B cell (primary cell): ENCODE results near the gene KDM5A. TPM values are rescaled to one million over a fixed set of nuclear protein-coding genes. Genes with fewer than 3 reads are reported as not detected.

ENCODE experiments used
- ATAC-seq: fragments of 200-7000 bp; cut with Tn5 transposase; one replicate; pipeline ENCODE4 v1.10.0; 2021; ENCODE audit warnings: low read depth, mild to moderate bottlenecking, moderate number of reproducible peaks, moderate library complexity
- CTCF ChIA-PET: fragments of 350-600 bp; sonication (Branson Sonifier 250); formaldehyde crosslinking; loops from one replicate; lab custom pipeline; 2021; ENCODE audit warnings: antibody characterized with exemption, inconsistent platforms; lab: Charles Lee
- POLR2A ChIA-PET: fragments of 350-600 bp; sonication (Branson Sonifier 250); formaldehyde crosslinking; loops from one replicate; lab custom pipeline; 2021; ENCODE audit warnings: antibody characterized with exemption; lab: Charles Lee
- DNase-seq: peaks from one replicate; pipeline ENCODE4 v3.0.0; 2013
- H2AFZ ChIP-seq: 2 replicates; pipeline ENCODE4 v1.6.1; 2012; ENCODE audit warnings: mild to moderate bottlenecking, low read depth, low read length; ENCODE audit not compliant: insufficient read depth, poor library complexity, severe bottlenecking
- H3K27ac ChIP-seq, 2 donors: 1 replicate in 1 of 2; 2 replicates in 1 of 2; pipeline ENCODE4 v1.5.1; 2012 to 2013; ENCODE audit warnings: low read length in 2 of 2, mild to moderate bottlenecking in 2 of 2, moderate library complexity in 1 of 2
- H3K27me3 ChIP-seq, 4 experiments: fragments of 200-600 bp in 1 of 4; sonication (generic) in 1 of 4; replicated peaks in 1 of 4; 1 replicate in 2 of 4; 2 replicates in 2 of 4; pipeline versions ENCODE4 v1.6.1 to v1.7.0; 2013 to 2016; ENCODE audit warnings: low read length in 3 of 4, mild to moderate bottlenecking in 2 of 4, mixed read lengths in 1 of 4, moderate library complexity in 1 of 4; ENCODE audit not compliant: insufficient read depth in 4 of 4, control insufficient read depth in 3 of 4; ENCODE audit errors: control extremely low read depth in 1 of 4
- H3K36me3 ChIP-seq, 2 experiments: replicated peaks in 1 of 2; 1 replicate in 1 of 2; 2 replicates in 1 of 2; pipeline versions ENCODE4 v1.6.1 to v1.7.1; 2013; ENCODE audit warnings: low read length in 1 of 2; ENCODE audit not compliant: insufficient read depth in 2 of 2, control insufficient read depth in 1 of 2; ENCODE audit errors: control extremely low read depth in 1 of 2, extremely low read depth in 1 of 2
- H3K4me1 ChIP-seq, 2 donors: fragments of 200-600 bp in 1 of 2; sonication (generic) in 1 of 2; 1 replicate in 1 of 2; 2 replicates in 1 of 2; pipeline versions ENCODE4 v1.5.1 to v1.6.1; 2013 to 2017; ENCODE audit warnings: low read length in 2 of 2; ENCODE audit not compliant: control insufficient read depth in 2 of 2, insufficient read depth in 2 of 2
- H3K4me2 ChIP-seq: replicated peaks from 2 replicates; pipeline ENCODE3; 2012; ENCODE audit warnings: mild to moderate bottlenecking, low read depth, low read length; ENCODE audit not compliant: poor library complexity, severe bottlenecking
- H3K4me3 ChIP-seq, 5 experiments: fragments of 200-600 bp in 1 of 5; sonication (generic) in 1 of 5; 1 replicate in 3 of 5; 2 replicates in 2 of 5; pipeline versions ENCODE4 v1.5.1 to v1.7.0; 2011 to 2016; ENCODE audit warnings: low read length in 4 of 5, mild to moderate bottlenecking in 4 of 5, low read depth in 2 of 5, control low read depth in 1 of 5, moderate library complexity in 1 of 5; ENCODE audit not compliant: insufficient read depth in 1 of 5; ENCODE audit errors: control extremely low read depth in 1 of 5, extremely low read depth in 1 of 5
- H3K79me2 ChIP-seq: fragments of 200-600 bp; sonication (generic); one replicate; pipeline ENCODE4 v1.6.0; 2016; ENCODE audit warnings: low read length; ENCODE audit not compliant: control insufficient read depth, insufficient read depth
- H3K9ac ChIP-seq: fragments of 200-600 bp; sonication (generic); 2 replicates; pipeline ENCODE4 v1.6.1; 2017; ENCODE audit warnings: mild to moderate bottlenecking, low read length, moderate library complexity
- H3K9me3 ChIP-seq, 3 donors: one replicate each; pipeline versions ENCODE4 v1.6.1 to v1.7.1; 2013; ENCODE audit warnings: low read length in 2 of 3; ENCODE audit not compliant: control insufficient read depth in 2 of 3, insufficient read depth in 1 of 3; ENCODE audit errors: control extremely low read depth in 1 of 3
- H4K20me1 ChIP-seq: 2 replicates; pipeline ENCODE4 v1.6.0; 2012; ENCODE audit warnings: mild to moderate bottlenecking, low read length; ENCODE audit not compliant: insufficient read depth, control insufficient read depth, poor library complexity, severe bottlenecking
- H3K27ac Mint-ChIP-seq: one replicate; pipeline ENCODE4 v1.8.0; 2021; ENCODE audit warnings: mixed read lengths
- H3K27me3 Mint-ChIP-seq: one replicate; pipeline ENCODE4 v1.8.0; 2021; ENCODE audit warnings: mixed read lengths
- H3K4me1 Mint-ChIP-seq: one replicate; pipeline ENCODE4 v1.8.0; 2021; ENCODE audit warnings: mixed read lengths
- H3K4me3 Mint-ChIP-seq: one replicate; pipeline ENCODE4 v1.8.0; 2021; ENCODE audit warnings: mixed read lengths
- H3K9me3 Mint-ChIP-seq: one replicate; pipeline ENCODE4 v1.8.0; 2022; ENCODE audit warnings: mixed read lengths; ENCODE audit not compliant: insufficient read depth
- CTCF ChIP-seq: fragments of 200-600 bp; IDR thresholded peaks from one replicate; pipeline ENCODE4 v1.8.0; 2022; ENCODE audit warnings: antibody characterized with exemption, mild to moderate bottlenecking
- EZH2 ChIP-seq: IDR thresholded peaks from 2 replicates; pipeline ENCODE4 v1.6.1; 2012; ENCODE audit warnings: borderline replicate concordance, low read depth, mild to moderate bottlenecking, moderate library complexity, low read length; ENCODE audit not compliant: insufficient read depth, poor library complexity, severe bottlenecking
- WGBS: methylation state at CpG from one replicate; pipeline ENCODE4 v1.1.5; 2013; ENCODE audit warnings: missing lambda C conversion rate; ENCODE audit not compliant: insufficient coverage; 5-methylcytosine and 5-hydroxymethylcytosine counted together
- intact Hi-C: fragments of 100-400 bp; cut with micrococcal nuclease; formaldehyde crosslinking; loops from one replicate; pipeline ENCODE4 v1.10.0; 2022
- polyA plus RNA-seq: library from polyadenylated mRNA; depleted of rRNA; stranded (reverse); fragments of >200 nt; gene quantifications from 2 replicates; pipeline ENCODE4 v1.2.3, GENCODE V29; 2012
- total RNA-seq, 2 donors: library from RNA; stranded (reverse); fragments of 120-200 nt in 1 of 2; gene quantifications; 1 replicate in 1 of 2; 2 replicates in 1 of 2; pipeline versions ENCODE4 v1.2.3 to v1.2.4, GENCODE V29; 2013 to 2022

Gene KDM5A
- total and polyA plus RNA-seq, 2 donors (not counting 1 experiment from before 2014, with no cell fraction given): 13.0 to 171 TPM

- H3K9ac ChIP-seq: no peak overlapping the region
- no peak overlapping the region for H2AFZ ChIP-seq
- peaks cover 0 to 8% (median 0%) of the 10 kb centered on the region in 4 experiments for H3K27me3 ChIP-seq
- H3K27ac ChIP-seq: no peak overlapping the region
- ChIA-PET POLR2A (no interaction called here), CTCF (no interaction called here)
- intact Hi-C loops: no loop called here
- Mint-ChIP-seq H3K27me3 (peaks cover 39% of the 10 kb centered on the region), H3K9me3 (peaks cover 6% of the 10 kb centered on the region), H3K27ac (no peak overlapping the region), H3K4me3 (no peak overlapping the region), H3K4me1 (no peaks in the 10 kb centered on the region)
- H3K4me1 ChIP-seq: no peaks in the 10 kb centered on the region
- no peaks in the 10 kb centered on the region for H3K36me3 ChIP-seq
- H3K4me2 ChIP-seq: no peak overlapping the region
- no peaks in the 10 kb centered on the region for H4K20me1 ChIP-seq
- no peaks in the 10 kb centered on the region for H3K79me2 ChIP-seq
- TF ChIP-seq EZH2 (no peak), CTCF (no peak)
- peaks cover 0 to 23% (median 3%) of the 10 kb centered on the region in 3 donors for H3K9me3 ChIP-seq
- DNase-seq (no peak), ATAC-seq (no peak)
- H3K4me3 ChIP-seq: no peak overlapping the region
- 93% methylated on average over 6 of the region's 9 CpGs for WGBS
Measured at GRCh38 chr12:240566-240965, 148.6 kb downstream of the KDM5A start.

- Mint-ChIP-seq H3K9me3 (peaks cover 9% of the 10 kb centered on the region), H3K4me1 (no peaks in the 10 kb centered on the region), H3K27me3 (peaks cover 35% of the 10 kb centered on the region), H3K4me3 (no peak overlapping the region), H3K27ac (no peak overlapping the region)
- Histone ChIP-seq H3K27ac (no peak overlapping the region), H3K4me2 (no peak overlapping the region), H3K9ac (no peak overlapping the region), H3K79me2 (no peaks in the 10 kb centered on the region), H2AFZ (no peak overlapping the region), H3K9me3 (peaks cover 0 to 26% (median 3%) of the 10 kb centered on the region in 3 donors), H3K27me3 (peaks cover 0 to 5% (median 0%) of the 10 kb centered on the region in 4 experiments), H3K36me3 (no peaks in the 10 kb centered on the region), H3K4me1 (no peaks in the 10 kb centered on the region), H3K4me3 (no peak overlapping the region), H4K20me1 (no peaks in the 10 kb centered on the region)
- no peak for TF ChIP-seq EZH2
- no peak for TF ChIP-seq CTCF
- ChIA-PET POLR2A (no interaction called here), CTCF (no interaction called here)
- ATAC-seq (no peak), DNase-seq (no peak)
- intact Hi-C loops: no loop called here
- WGBS: 83% methylated on average over 17 of the region's 19 CpGs
Measured at GRCh38 chr12:238736-239398, 150.3 kb downstream of the KDM5A start.
